SH-SY5Y (cell line): Measurements from ENCODE around the gene EXD1.

Source experiments
- GATA2 ChIP-seq: IDR thresholded peaks from 2 replicates; pipeline ENCODE4 v1.6.1; 2011; ENCODE audit warnings: mild to moderate bottlenecking, low read depth, low read length
- GATA3 ChIP-seq: IDR thresholded peaks from 2 replicates; pipeline ENCODE4 v1.6.1; 2011; ENCODE audit warnings: low read depth, mild to moderate bottlenecking, low read length, moderate library complexity

EXD1 gene, protein sequence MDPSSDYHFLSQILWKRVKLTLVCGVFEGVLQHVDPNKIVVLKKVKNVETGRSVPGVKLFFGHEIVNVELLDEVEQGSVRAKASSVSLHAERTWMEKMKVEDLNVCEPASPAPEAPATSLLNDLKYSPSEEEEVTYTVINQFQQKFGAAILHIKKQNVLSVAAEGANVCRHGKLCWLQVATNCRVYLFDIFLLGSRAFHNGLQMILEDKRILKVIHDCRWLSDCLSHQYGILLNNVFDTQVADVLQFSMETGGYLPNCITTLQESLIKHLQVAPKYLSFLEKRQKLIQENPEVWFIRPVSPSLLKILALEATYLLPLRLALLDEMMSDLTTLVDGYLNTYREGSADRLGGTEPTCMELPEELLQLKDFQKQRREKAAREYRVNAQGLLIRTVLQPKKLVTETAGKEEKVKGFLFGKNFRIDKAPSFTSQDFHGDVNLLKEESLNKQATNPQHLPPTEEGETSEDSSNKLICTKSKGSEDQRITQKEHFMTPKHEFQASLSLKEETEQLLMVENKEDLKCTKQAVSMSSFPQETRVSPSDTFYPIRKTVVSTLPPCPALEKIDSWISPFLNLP

DNA sequence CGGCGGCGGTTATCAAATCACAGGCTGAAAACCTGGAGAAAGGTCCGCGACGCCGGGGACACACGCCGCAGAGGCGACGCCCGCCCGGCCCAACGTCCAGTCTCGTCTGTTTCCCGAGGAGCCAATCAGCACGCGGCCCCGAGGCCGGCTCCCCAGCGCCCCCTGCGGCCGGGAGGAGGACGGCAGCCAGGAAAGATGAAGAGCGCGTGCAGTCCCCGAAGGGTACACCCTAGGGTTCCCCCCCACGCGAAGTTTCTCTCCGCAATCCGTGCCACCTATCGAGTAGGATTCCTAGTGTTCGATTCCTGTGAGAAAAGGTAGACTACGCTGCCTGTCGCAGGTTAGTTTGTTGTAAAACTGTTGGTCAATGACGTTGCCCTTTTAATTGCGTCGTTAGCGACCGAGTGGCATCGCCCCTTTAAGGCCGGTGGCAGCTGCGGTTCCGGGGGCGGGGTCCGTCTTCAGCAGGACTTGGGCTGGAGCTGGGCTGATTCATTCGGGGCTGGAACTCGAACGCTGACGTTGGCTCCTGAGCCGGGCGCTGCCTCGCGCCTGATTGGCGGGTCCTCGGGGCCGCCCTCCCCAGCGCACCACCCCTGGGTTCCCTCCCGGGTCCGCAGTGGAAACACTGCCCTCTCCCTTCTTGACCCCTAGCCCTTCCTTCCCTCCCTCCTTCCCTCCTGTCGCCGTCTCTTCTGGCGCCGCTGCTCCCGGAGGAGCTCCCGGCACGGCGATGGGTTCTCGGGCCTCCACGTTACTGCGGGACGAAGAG is at the start of gene EXD1, which contains the start of gene CHP1:
TSS of gene EXD1 (minus strand) at position 108 of the 772 bp plus-strand sequence. CDS start 4,182 bp downstream, outside the sequence.
TSS of gene CHP1 (plus strand) at position 619 of the 772 bp plus-strand sequence. CDS start at position 734, 115 bp downstream.
- TF ChIP-seq GATA2 (no peak), GATA3 (no peak)

DNA sequence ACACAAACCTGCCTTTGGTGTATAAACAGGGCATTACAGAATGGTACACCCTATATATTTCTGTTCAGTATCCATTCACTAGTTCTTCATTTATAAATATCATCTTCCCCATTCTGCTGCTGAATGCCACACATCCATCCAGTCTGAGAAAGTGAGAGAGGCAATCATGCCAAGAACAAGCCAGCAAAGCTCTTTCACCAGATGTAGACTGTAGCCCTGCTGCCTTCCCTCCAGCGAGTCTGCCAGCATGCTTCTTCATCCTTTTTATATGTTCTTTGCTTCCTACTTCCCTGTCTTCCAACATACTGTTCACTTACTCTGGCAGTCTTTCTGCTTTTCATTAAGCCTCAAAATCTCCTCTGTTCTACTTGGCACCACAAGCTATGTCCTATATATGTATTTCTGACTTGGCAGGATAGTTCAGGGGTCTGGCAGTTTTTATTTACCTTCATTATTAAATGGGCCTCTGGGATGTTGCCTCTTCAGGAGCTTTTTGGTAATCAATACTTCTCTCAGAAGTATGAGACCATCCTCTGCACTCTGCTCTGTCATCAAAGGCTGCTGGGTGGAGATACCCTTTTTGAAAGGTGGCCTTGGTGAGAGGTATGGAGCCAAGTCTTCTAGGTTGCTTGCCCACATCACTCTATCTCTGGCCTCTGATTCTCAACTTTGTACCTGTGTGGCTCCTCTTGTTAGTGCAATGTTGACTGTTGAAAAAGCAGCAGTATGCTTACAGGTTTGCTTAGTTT is 49.2 kb upstream of the EXD1 start:
- no peak for TF ChIP-seq GATA3
- no peak for TF ChIP-seq GATA2

- TF ChIP-seq GATA2 (no peak), GATA3 (no peak)
Observed at GRCh38 chr15:41278319-41278718, 47.8 kb upstream of the EXD1 start.

DNA sequence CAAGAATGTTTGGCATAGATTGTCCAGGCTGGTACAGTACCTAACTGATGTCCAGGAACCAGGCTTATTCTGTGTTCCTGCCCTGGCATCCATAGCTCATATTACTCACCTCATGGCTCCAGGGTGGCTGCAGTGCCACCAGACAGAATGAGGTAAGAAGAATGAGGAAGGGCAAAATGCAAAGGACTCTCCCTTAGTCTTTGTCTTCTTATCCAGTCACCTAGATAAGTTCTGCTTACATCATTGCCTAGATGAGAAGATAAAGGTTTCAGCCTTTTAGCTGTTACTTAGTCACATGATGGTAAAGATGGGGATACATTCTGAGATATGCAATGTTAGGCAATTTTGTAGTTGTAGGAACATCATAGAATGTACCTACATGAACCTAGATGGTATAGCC is 46.3 kb upstream of the EXD1 start:
- TF ChIP-seq GATA2: no peak

- TF ChIP-seq GATA3: no peak
- no peak for TF ChIP-seq GATA2
Observed at GRCh38 chr15:41269887-41270286, 39.3 kb upstream of the EXD1 start.

DNA sequence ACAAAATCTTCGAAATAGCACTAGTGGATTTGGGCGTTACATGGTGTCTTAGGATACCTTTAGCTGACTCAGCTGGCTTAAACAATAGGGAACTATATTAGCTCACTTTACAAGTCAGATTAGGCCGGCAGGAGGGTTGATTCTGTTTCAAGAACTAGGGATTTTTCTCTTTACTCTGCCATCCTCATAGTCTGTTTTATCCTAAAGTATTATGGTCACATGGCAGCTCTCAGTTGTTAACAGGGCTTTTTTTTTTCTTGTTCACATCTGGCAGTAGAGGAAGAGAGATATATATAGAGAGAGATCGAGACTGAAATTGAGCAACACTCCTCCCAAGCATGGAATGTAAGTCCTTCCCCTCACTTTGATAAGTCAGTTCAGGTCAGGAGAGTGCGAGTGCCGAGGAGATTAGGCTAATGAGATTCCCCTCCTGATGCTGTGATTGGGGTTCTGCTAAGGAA is 33.4 kb upstream of the EXD1 start:
- TF ChIP-seq GATA3: no peak
- TF ChIP-seq GATA2: no peak

DNA sequence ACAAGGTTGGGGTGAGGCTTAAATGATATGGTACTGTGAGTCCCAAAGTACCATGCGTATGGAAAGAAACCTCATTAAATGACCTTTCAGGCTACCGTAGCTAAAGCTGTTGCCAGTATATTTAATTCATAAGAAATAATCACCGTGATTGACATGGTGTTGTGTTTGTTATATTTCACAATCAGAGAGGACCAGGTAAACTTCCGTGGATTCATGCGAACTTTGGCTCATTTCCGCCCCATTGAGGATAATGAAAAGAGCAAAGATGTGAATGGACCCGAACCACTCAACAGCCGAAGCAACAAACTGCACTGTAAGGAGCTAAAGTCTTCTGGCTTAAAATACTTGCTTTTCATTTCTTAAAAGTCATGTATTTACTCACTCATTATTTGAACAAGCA is 32.0 kb upstream of the EXD1 start:
- TF ChIP-seq GATA3: no peak
- no peak for TF ChIP-seq GATA2

DNA sequence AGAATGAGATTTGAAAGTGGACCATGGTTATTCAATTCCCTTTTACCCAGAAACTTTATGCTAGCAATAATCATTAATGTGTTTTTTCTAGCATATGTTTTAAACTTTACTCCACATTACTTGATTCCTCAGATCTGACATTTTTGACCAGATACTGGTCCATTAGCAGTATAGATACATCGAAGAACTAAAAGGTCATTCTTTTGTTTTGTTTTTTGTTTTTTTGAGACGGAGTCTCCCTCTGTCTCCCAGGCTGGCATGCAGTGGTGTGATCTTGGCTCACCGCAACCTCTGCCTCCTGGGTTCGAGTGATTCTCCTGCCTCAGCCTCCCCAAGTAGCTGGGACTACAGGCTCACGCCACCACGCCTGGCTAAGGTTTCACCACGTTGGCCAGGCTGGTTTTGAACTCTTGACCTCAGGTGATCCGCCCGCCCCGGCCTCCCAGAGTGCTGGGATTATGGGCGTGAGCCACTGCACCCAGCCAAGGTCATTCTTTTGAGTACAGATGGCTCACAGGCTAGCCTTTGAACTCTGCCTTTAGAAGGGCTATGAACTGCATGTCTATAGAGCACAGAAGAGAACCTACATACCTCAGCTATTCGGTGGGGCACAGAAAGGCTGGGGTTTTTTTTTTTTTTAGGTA is 29.1 kb upstream of the EXD1 start:
- no peak for TF ChIP-seq GATA2
- no peak for TF ChIP-seq GATA3

DNA sequence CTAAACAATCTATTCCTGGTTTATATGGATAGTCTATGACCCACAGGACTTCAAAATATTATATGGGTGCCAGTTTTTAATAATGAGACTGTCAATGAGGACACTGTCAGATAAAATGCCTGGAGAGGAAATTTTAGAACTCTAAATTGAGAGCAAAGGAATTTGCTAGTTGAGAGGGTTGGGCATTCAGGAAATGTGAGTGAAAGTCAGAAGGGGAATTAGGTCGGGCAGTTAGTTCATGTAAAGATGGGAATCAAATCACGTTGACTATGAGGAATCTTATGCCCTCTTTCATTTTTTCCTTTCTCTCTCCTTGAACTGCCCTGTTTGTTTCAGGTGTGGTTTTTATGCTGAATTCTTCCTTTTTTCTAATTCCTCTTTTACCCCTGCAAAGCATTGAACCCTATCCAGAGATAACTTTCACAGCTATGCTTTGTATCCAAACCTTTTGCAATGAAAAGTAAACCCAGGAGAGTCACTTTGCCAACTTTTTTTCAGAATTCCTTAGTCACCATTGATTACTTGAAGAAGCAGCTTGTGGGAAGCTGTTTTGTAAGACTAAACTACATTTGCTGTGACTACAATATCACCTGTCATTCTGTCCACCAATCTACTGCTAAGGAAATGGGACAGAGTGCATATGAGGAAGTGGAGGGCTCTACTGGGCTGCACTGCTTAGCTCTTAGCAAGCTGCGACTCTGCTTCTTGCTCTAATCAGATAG is 28.4 kb upstream of the EXD1 start:
- no peak for TF ChIP-seq GATA3
- TF ChIP-seq GATA2: no peak

GRCh38 chr15:41256577-41257038 is 26.1 kb upstream of the EXD1 start:
- TF ChIP-seq GATA3: no peak
- TF ChIP-seq GATA2: no peak

- TF ChIP-seq GATA3 (no peak), GATA2 (no peak)
Observed at GRCh38 chr15:41256103-41256502, 25.5 kb upstream of the EXD1 start.

- no peak for TF ChIP-seq GATA3
- no peak for TF ChIP-seq GATA2
Observed at GRCh38 chr15:41254560-41254959, 24.0 kb upstream of the EXD1 start.

DNA sequence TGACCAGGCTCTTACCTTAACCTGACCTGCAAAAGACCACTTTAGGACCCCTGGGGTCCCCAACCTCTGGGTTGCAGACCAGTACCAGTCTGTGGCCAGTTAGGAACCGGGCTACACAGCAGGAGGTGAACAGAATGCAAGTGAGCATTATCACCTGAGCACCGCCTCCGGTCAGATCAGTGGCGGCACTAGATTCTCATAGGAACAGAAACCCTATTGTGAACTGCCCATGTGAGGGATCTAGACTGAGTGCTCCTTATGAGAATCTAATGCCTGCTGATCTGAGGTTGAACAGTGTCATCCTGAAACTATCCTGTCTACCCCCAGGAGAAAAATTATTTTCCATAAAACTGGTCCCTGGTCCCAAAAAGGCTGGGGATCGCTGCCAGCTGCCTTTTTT is 20.9 kb upstream of the EXD1 start:
- TF ChIP-seq GATA3 (no peak), GATA2 (no peak)
